Neural cell (in vitro differentiated cells): ENCODE results near the gene CLEC18C.
"Not testable (repeated sequence)": the region's sequence is repeated elsewhere in the genome, so short reads cannot be mapped to it uniquely, and the experiment has no call there.

ENCODE experiments used
- EP300 ChIP-seq: fragments of 450-650 bp; conservative IDR thresholded peaks from 2 replicates; pipeline ENCODE4 v1.6.1; 2014; ENCODE audit warnings: antibody characterized with exemption, mild to moderate bottlenecking, moderate library complexity; ENCODE audit not compliant: poor library complexity, severe bottlenecking
- EZH2 ChIP-seq: fragments of 200-600, 300-800 bp; shearing (Covaris generic), sonication (generic); IDR thresholded peaks from 2 replicates; pipeline ENCODE4 v1.6.1; 2014; ENCODE audit warnings: antibody characterized with exemption, low read length, borderline replicate concordance, mild to moderate bottlenecking; ENCODE audit not compliant: insufficient read depth, poor library complexity, severe bottlenecking
- MXI1 ChIP-seq: fragments of 450-650 bp; conservative IDR thresholded peaks from 2 replicates; pipeline ENCODE4 v1.6.1; 2014; ENCODE audit warnings: antibody characterized with exemption, mild to moderate bottlenecking; ENCODE audit not compliant: poor library complexity, severe bottlenecking
- POLR2AphosphoS5 ChIP-seq: IDR thresholded peaks from 2 replicates; pipeline ENCODE4 v1.6.1; 2012
- RAD21 ChIP-seq: fragments of 450-650 bp; conservative IDR thresholded peaks from 2 replicates; pipeline ENCODE4 v1.6.1; 2014; ENCODE audit warnings: antibody characterized with exemption, mild to moderate bottlenecking, moderate library complexity
- TAF1 ChIP-seq: IDR thresholded peaks from 2 replicates; pipeline ENCODE4 v1.6.1; 2012; ENCODE audit warnings: low read depth
- TF ChIP-seq, protein P1 (sequence below): fragments of 450-650 bp; IDR thresholded peaks from 2 replicates; pipeline ENCODE4 v1.5.1; 2014; ENCODE audit warnings: antibody characterized with exemption, mild to moderate bottlenecking, moderate library complexity; ENCODE audit not compliant: poor library complexity, severe bottlenecking
- TF ChIP-seq, protein P2 (sequence below): IDR thresholded peaks from 2 replicates; pipeline ENCODE4 v1.6.1; 2012; ENCODE audit warnings: borderline replicate concordance

DNA sequence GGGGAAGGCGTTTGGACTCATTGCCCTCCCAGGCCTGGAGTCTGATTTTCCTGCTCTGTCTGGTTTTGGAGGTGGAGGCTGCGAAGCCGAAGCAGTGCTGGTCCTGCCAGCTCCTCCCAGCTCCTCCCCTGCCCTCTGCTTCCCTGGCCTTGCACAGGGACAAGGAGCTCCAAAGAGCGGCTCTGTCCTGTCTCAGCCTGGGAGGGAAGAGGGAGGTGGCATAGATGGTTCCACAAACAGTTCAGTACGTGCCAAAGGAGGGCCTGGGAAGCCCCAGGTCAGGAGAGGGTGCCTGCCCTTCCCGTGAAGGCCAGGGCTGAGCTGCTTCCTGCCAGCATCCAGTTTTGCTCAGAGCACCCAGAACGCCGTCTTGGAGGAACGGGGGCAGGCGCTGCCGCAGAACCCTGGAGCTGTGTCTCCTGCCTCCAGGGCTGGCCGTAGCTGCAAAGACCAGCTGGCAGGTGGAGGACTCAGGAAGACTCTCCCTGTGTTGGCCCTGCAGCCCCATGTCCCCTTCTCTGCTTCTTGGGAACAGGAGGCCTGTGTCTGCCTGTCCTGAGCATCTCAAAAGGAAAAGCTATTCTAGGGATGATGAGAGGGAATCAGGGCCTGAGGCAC is 23.2 kb downstream of the CLEC18C start:
- TF ChIP-seq, protein P1, sequence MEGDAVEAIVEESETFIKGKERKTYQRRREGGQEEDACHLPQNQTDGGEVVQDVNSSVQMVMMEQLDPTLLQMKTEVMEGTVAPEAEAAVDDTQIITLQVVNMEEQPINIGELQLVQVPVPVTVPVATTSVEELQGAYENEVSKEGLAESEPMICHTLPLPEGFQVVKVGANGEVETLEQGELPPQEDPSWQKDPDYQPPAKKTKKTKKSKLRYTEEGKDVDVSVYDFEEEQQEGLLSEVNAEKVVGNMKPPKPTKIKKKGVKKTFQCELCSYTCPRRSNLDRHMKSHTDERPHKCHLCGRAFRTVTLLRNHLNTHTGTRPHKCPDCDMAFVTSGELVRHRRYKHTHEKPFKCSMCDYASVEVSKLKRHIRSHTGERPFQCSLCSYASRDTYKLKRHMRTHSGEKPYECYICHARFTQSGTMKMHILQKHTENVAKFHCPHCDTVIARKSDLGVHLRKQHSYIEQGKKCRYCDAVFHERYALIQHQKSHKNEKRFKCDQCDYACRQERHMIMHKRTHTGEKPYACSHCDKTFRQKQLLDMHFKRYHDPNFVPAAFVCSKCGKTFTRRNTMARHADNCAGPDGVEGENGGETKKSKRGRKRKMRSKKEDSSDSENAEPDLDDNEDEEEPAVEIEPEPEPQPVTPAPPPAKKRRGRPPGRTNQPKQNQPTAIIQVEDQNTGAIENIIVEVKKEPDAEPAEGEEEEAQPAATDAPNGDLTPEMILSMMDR, result not testable (repeated sequence)
- TF ChIP-seq EZH2, RAD21, TAF1, POLR2AphosphoS5, MXI1, EP300: not testable (repeated sequence)
- TF ChIP-seq, protein P2, sequence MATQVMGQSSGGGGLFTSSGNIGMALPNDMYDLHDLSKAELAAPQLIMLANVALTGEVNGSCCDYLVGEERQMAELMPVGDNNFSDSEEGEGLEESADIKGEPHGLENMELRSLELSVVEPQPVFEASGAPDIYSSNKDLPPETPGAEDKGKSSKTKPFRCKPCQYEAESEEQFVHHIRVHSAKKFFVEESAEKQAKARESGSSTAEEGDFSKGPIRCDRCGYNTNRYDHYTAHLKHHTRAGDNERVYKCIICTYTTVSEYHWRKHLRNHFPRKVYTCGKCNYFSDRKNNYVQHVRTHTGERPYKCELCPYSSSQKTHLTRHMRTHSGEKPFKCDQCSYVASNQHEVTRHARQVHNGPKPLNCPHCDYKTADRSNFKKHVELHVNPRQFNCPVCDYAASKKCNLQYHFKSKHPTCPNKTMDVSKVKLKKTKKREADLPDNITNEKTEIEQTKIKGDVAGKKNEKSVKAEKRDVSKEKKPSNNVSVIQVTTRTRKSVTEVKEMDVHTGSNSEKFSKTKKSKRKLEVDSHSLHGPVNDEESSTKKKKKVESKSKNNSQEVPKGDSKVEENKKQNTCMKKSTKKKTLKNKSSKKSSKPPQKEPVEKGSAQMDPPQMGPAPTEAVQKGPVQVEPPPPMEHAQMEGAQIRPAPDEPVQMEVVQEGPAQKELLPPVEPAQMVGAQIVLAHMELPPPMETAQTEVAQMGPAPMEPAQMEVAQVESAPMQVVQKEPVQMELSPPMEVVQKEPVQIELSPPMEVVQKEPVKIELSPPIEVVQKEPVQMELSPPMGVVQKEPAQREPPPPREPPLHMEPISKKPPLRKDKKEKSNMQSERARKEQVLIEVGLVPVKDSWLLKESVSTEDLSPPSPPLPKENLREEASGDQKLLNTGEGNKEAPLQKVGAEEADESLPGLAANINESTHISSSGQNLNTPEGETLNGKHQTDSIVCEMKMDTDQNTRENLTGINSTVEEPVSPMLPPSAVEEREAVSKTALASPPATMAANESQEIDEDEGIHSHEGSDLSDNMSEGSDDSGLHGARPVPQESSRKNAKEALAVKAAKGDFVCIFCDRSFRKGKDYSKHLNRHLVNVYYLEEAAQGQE, result not testable (repeated sequence)
